H1 (cell line): ENCODE measurements around the gene CXCL16. TPM values are rescaled to one million over a fixed set of nuclear protein-coding genes. Genes with fewer than 3 reads are reported as not detected.

Experiments
- CTCF ChIA-PET: fragments of 300-600 bp; sonication (Branson Sonifier 250); formaldehyde crosslinking; loops from one replicate; lab custom pipeline; 2021; ENCODE audit not compliant: partially characterized antibody; lab: Charles Lee
- POLR2A ChIA-PET: fragments of 300-600 bp; sonication (Branson Sonifier 250); formaldehyde crosslinking; loops from one replicate; lab custom pipeline; 2021; ENCODE audit warnings: inconsistent platforms; ENCODE audit not compliant: partially characterized antibody; lab: Charles Lee
- DNase-seq, 2 experiments: peaks; one replicate each; pipeline versions ENCODE4 v3.0.0 to v3.0.0-alpha.2; 2010 to 2022; ENCODE audit warnings: low spot score in 2 of 2, low read depth in 1 of 2, mixed read lengths in 1 of 2
- FAIRE-seq: peaks from 2 replicates; lab custom pipeline; 2011; peaks lifted over from hg19 to GRCh38; lab: Jason Lieb, UNC
- H2AFZ ChIP-seq: 2 replicates; pipeline ENCODE4 v1.8.1; 2012; ENCODE audit warnings: low read length, inconsistent platforms
- H2AK5ac ChIP-seq: 2 replicates; pipeline ENCODE4 v1.6.1; 2013; ENCODE audit warnings: low read depth, low read length
- H2BK120ac ChIP-seq: replicated peaks from 2 replicates; pipeline ENCODE3; 2013; ENCODE audit warnings: low read depth, low read length, inconsistent platforms
- H2BK12ac ChIP-seq: 2 replicates; pipeline ENCODE4 v1.6.1; 2013; ENCODE audit warnings: low read depth, low read length
- H2BK15ac ChIP-seq: 2 replicates; pipeline ENCODE4 v1.6.1; 2013; ENCODE audit warnings: low read length
- H2BK20ac ChIP-seq: 2 replicates; pipeline ENCODE4 v1.6.1; 2013; ENCODE audit warnings: low read length
- H2BK5ac ChIP-seq: 2 replicates; pipeline ENCODE4 v1.6.1; 2013; ENCODE audit warnings: low read depth, low read length
- H3K14ac ChIP-seq: 2 replicates; pipeline ENCODE4 v1.6.1; 2013; ENCODE audit warnings: inconsistent platforms; ENCODE audit not compliant: insufficient read length
- H3K18ac ChIP-seq: 2 replicates; pipeline ENCODE4 v1.6.1; 2013; ENCODE audit warnings: low read length; ENCODE audit errors: extremely low read depth
- H3K23ac ChIP-seq: 2 replicates; pipeline ENCODE4 v1.6.1; 2013; ENCODE audit warnings: inconsistent platforms; ENCODE audit not compliant: insufficient read length
- H3K23me2 ChIP-seq: 2 replicates; pipeline ENCODE4 v1.6.1; 2013; ENCODE audit warnings: low read depth, low read length
- H3K27ac ChIP-seq: 2 replicates; pipeline ENCODE4 v1.6.1; 2011; ENCODE audit warnings: low read depth, low read length, inconsistent platforms
- H3K27me3 ChIP-seq, 4 experiments: replicated peaks in 1 of 4; 1 replicate in 1 of 4; 2 replicates in 3 of 4; pipeline versions ENCODE4 v1.6.1 to v1.8.1; 2011 to 2013; ENCODE audit warnings: low read length in 3 of 4, mild to moderate bottlenecking in 3 of 4, inconsistent platforms in 2 of 4, mixed read lengths in 2 of 4, moderate library complexity in 1 of 4; ENCODE audit not compliant: control insufficient read depth in 3 of 4, insufficient read depth in 3 of 4; ENCODE audit errors: extremely low read depth in 1 of 4
- H3K36me3 ChIP-seq, 4 experiments: 2 replicates each; pipeline versions ENCODE4 v1.6.1 to v1.8.1; 2011 to 2013; ENCODE audit warnings: mild to moderate bottlenecking in 4 of 4, low read length in 3 of 4, moderate library complexity in 2 of 4, control low read depth in 1 of 4, inconsistent platforms in 1 of 4; ENCODE audit not compliant: insufficient read depth in 4 of 4, control insufficient read depth in 2 of 4
- H3K4ac ChIP-seq: replicated peaks from 2 replicates; pipeline ENCODE3; 2013; ENCODE audit warnings: low read length, low read depth, mixed read lengths, inconsistent platforms; ENCODE audit not compliant: insufficient read length
- H3K4me1 ChIP-seq, 4 experiments: replicated peaks in 1 of 4; 1 replicate in 1 of 4; 2 replicates in 3 of 4; pipeline versions ENCODE4 v1.6.1 to v1.8.1; 2011 to 2013; ENCODE audit warnings: low read length in 3 of 4, inconsistent platforms in 2 of 4, mixed read lengths in 1 of 4; ENCODE audit not compliant: insufficient read depth in 4 of 4, control insufficient read depth in 3 of 4
- H3K4me2 ChIP-seq, 2 experiments: 2 replicates each; pipeline versions ENCODE4 v1.6.1 to v1.8.1; 2011 to 2013; ENCODE audit warnings: low read depth in 2 of 2, low read length in 2 of 2, control low read depth in 1 of 2, inconsistent platforms in 1 of 2, mild to moderate bottlenecking in 1 of 2; ENCODE audit not compliant: insufficient read depth in 1 of 2
- H3K4me3 ChIP-seq, 4 experiments: fragments of 200-600, 300-600 bp in 1 of 4; sonication (generic), shearing (Covaris generic), sonication (Bioruptor Twin) in 1 of 4; 2 replicates each; pipeline versions ENCODE4 v1.5.1 to v1.8.1; 2011 to 2016; ENCODE audit warnings: low read length in 4 of 4, low read depth in 3 of 4, control low read depth in 2 of 4, inconsistent platforms in 2 of 4, mild to moderate bottlenecking in 2 of 4, mixed read lengths in 1 of 4, moderate library complexity in 1 of 4; ENCODE audit not compliant: insufficient read depth in 2 of 4; ENCODE audit errors: extremely low read depth in 1 of 4
- H3K56ac ChIP-seq: replicated peaks from 2 replicates; pipeline ENCODE3; 2013; ENCODE audit warnings: low read depth, mild to moderate bottlenecking, mixed read lengths, low read length, inconsistent platforms; ENCODE audit not compliant: insufficient read length
- H3K79me1 ChIP-seq: 2 replicates; pipeline ENCODE4 v1.6.1; 2013; ENCODE audit warnings: low read depth, low read length, control low read depth
- H3K79me2 ChIP-seq, 2 experiments: 2 replicates each; pipeline versions ENCODE4 v1.6.1 to v1.8.1; 2012 to 2013; ENCODE audit warnings: low read length in 2 of 2, mild to moderate bottlenecking in 2 of 2, inconsistent platforms in 1 of 2; ENCODE audit not compliant: insufficient read depth in 2 of 2, control insufficient read depth in 1 of 2
- H3K9ac ChIP-seq, 4 experiments: replicated peaks in 1 of 4; 1 replicate in 1 of 4; 2 replicates in 3 of 4; pipeline versions ENCODE4 v1.6.1 to v1.8.1; 2011 to 2013; ENCODE audit warnings: low read depth in 3 of 4, low read length in 3 of 4, control low read depth in 2 of 4, mild to moderate bottlenecking in 2 of 4, moderate library complexity in 2 of 4, inconsistent platforms in 1 of 4; ENCODE audit errors: extremely low read depth in 1 of 4
- H3K9me3 ChIP-seq, 2 experiments: 2 replicates each; pipeline versions ENCODE4 v1.6.1 to v1.8.1; 2012 to 2013; ENCODE audit warnings: mild to moderate bottlenecking in 2 of 2, moderate library complexity in 2 of 2, control low read depth in 1 of 2, inconsistent platforms in 1 of 2, low read depth in 1 of 2, low read length in 1 of 2, mixed read lengths in 1 of 2; ENCODE audit not compliant: insufficient read depth in 2 of 2
- H4K20me1 ChIP-seq, 2 experiments: replicated peaks in 1 of 2; 2 replicates each; pipeline versions ENCODE3 to v1.8.1; 2011 to 2013; ENCODE audit warnings: inconsistent platforms in 2 of 2, low read length in 2 of 2, mild to moderate bottlenecking in 1 of 2; ENCODE audit not compliant: insufficient read depth in 2 of 2, control insufficient read depth in 1 of 2
- H4K5ac ChIP-seq: 2 replicates; pipeline ENCODE4 v1.6.1; 2013; ENCODE audit warnings: low read length, low read depth, mixed read lengths, inconsistent platforms; ENCODE audit not compliant: insufficient read length
- H4K8ac ChIP-seq: 2 replicates; pipeline ENCODE4 v1.8.0; 2013; ENCODE audit warnings: mild to moderate bottlenecking, moderate library complexity, low read length, inconsistent platforms; ENCODE audit not compliant: insufficient read depth; ENCODE audit errors: extremely low read depth
- H4K91ac ChIP-seq: replicated peaks from 2 replicates; pipeline ENCODE3; 2013; ENCODE audit warnings: low read length, mixed read lengths, inconsistent platforms; ENCODE audit not compliant: insufficient read length
- GTF2F1 ChIP-seq: IDR thresholded peaks from 2 replicates; pipeline ENCODE4 v1.6.1; 2012; ENCODE audit warnings: low read depth, low read length, improper control_type of control experiment, borderline replicate concordance
- WGBS, 2 experiments: shearing (Covaris generic) in 1 of 2; methylation state at CpG; one replicate each; pipeline versions ENCODE4 v1.1.6 to v1.1.7; 2013 to 2015; ENCODE audit warnings: low lambda C conversion rate in 2 of 2, mixed read lengths in 2 of 2, inconsistent platforms in 1 of 2, low coverage in 1 of 2, missing lambda C conversion rate in 1 of 2; ENCODE audit not compliant: insufficient replicate concordance in 2 of 2, insufficient coverage in 1 of 2, insufficient read length in 1 of 2; ENCODE audit errors: extremely low coverage in 1 of 2, missing lambda C conversion rate in 1 of 2; 5-methylcytosine and 5-hydroxymethylcytosine counted together
- polyA plus RNA-seq, 7 experiments: library from polyadenylated mRNA; depleted of rRNA in 3 of 7; stranded (reverse) in 5 of 7; unstranded in 2 of 7; fragments of >200 nt in 5 of 7; fragments of 200-250 nt in 2 of 7; gene quantifications; 1 replicate in 5 of 7; 2 replicates in 1 of 7; 4 replicates in 1 of 7; pipeline versions ENCODE4 v1.2.1 to v1.2.3, GENCODE V29; 2011 to 2013; ENCODE audit warnings: missing spikeins in 2 of 7, mixed read lengths in 2 of 7
- total RNA-seq: library from RNA; stranded (reverse); fragmentation: NEBNext Ultra II Directional; extraction: Animal tissue kit (Norgen Biotek cat#: 25700); gene quantifications from 2 replicates; pipeline ENCODE4 v1.2.1, GENCODE V29; 2021

Gene CXCL16
- total and polyA plus RNA-seq, 2 of the 8 experiments (the other 6 are each of a cell fraction or from before 2014, with no cell fraction given), result 3.5 to 4.8 TPM

- Histone ChIP-seq H2BK15ac (no peak overlapping the region), H3K9me3 (no peaks in the 10 kb centered on the region), H3K27me3 (no peaks in the 10 kb centered on the region), H3K14ac (no peak overlapping the region), H4K91ac (no peak overlapping the region), H2BK12ac (no peak overlapping the region), H3K79me1 (no peaks in the 10 kb centered on the region), H3K4ac (no peak overlapping the region), H2BK5ac (no peak overlapping the region), H2AK5ac (no peak overlapping the region)
- POLR2A ChIA-PET, result interaction anchor here (1.0 to 1.6 kb wide), 4 partner anchors 9 to 215 kb away, joined by 3 to 6 read pairs (median 4); partner anchors contain the start of genes ALOX15, RNF167 and SLC25A11
- no peak for FAIRE-seq
- no peak for TF ChIP-seq GTF2F1
- TF ChIP-seq, all 59 proteins: peak for 0
- WGBS, 2 experiments, result 97% methylated on average over 5 of the region's 5 CpGs; no CpG with 5 or more reads in 1 of the 2 experiments
- Histone ChIP-seq H3K4me3 (no peak overlapping the region), H3K79me2 (no peaks in the 10 kb centered on the region), H2AFZ (no peak overlapping the region; the same call in 1 of the 2 replicates), H3K4me1 (no peaks in the 10 kb centered on the region), H3K23me2 (no peaks in the 10 kb centered on the region), H3K4me2 (no peak overlapping the region), H4K8ac (no peak overlapping the region), H3K27ac (no peak overlapping the region), H3K23ac (no peak overlapping the region), H3K36me3 (peaks cover 0 to 11% (median 4%) of the 10 kb centered on the region in 4 experiments; a peak in 3 of 8 replicates), H4K20me1 (no peaks in the 10 kb centered on the region), H2BK20ac (no peak overlapping the region), H2BK120ac (no peak overlapping the region), H4K5ac (no peak overlapping the region), H3K18ac (no peak overlapping the region), H3K56ac (no peak overlapping the region), H3K9ac (no peak overlapping the region)
- CTCF ChIA-PET, result interaction anchor here (0.7 kb wide), 1 partner anchor 65 kb away, joined by 6 read pairs; no protein-coding TSS in a partner anchor
- DNase-seq, result no peak
Observed at GRCh38 chr17:4724650-4725049, 15.1 kb downstream of the CXCL16 start.
